ENCODE measurements around the gene ALPL.

GRCh38 chr1:21526441-21526840 lies 17.2 kb downstream of the ALPL start:
- TF ChIP-seq CTCF (IDR thresholded peaks at IDR 0.05 in 2 of 3, conservative IDR thresholded peaks at IDR 0.05 in 1 of 3; ENCODE audit: control insufficient read depth in 2 of 3, extremely low read depth in 1 of 3, insufficient read depth in 1 of 3, low read depth in 3 of 3, low read length in 3 of 3): no peak
- no peak for TF ChIP-seq ZBTB11 (CRISPR knock-in tag; IDR thresholded peaks at IDR 0.05)
- TF ChIP-seq RELB (IDR thresholded peaks at IDR 0.05; ENCODE audit: low read depth): peak; percentile 71; the same call in 1 of the 2 replicates
- TF ChIP-seq USF2 (IDR thresholded peaks at IDR 0.05; ENCODE audit: borderline replicate concordance, low read depth, low read length): no peak
- TF ChIP-seq FOS (IDR thresholded peaks at IDR 0.05; ENCODE audit: borderline replicate concordance, extremely low read depth, insufficient read length): no peak
- no peak for TF ChIP-seq NBN (IDR thresholded peaks at IDR 0.05)
- TF ChIP-seq STAT3 (IDR thresholded peaks at IDR 0.05; ENCODE audit: low read depth, low read length): no peak
- no peak for TF ChIP-seq BRCA1 (IDR thresholded peaks at IDR 0.05; ENCODE audit: low read depth, low read length)
- no peak for TF ChIP-seq BACH1 (IDR thresholded peaks at IDR 0.05; ENCODE audit: borderline replicate concordance)
- TF ChIP-seq ATF7 (IDR thresholded peaks at IDR 0.05; ENCODE audit: low read depth): peak; percentile 52
- TF ChIP-seq TARDBP (IDR thresholded peaks at IDR 0.05; ENCODE audit: borderline replicate concordance): no peak
- no peak for TF ChIP-seq JUNB (IDR thresholded peaks at IDR 0.05)

Measured in GM12878 (cell line).